Tibial nerve (tissue), 4 donors: Measurements from ENCODE around the gene EPHX1. TPM values are rescaled to one million over a fixed set of nuclear protein-coding genes. Genes with fewer than 3 reads are reported as not detected.

Experiments
- DNase-seq, 2 donors: peaks; one replicate each; pipeline ENCODE4 v3.0.0-alpha.2; 2019; ENCODE audit warnings: low spot score in 2 of 2
- H3K27ac ChIP-seq, 4 donors: fragments of 200-600 bp; sonication (generic) in 3 of 4; one replicate each; pipeline ENCODE4 v1.5.1; 2017 to 2019; ENCODE audit warnings: mild to moderate bottlenecking in 1 of 4
- H3K27me3 ChIP-seq, 2 donors: fragments of 200-600 bp; sonication (generic) in 1 of 2; one replicate each; pipeline versions ENCODE4 v1.5.1 to v1.6.0; 2017 to 2019
- H3K36me3 ChIP-seq, 3 donors: fragments of 200-600 bp; sonication (generic); one replicate each; pipeline ENCODE4 v1.5.1; 2018 to 2019
- H3K4me1 ChIP-seq, 4 donors: fragments of 200-600 bp; sonication (generic) in 3 of 4; one replicate each; pipeline ENCODE4 v1.5.1; 2017 to 2019
- H3K4me3 ChIP-seq, 4 donors: fragments of 200-600 bp; sonication (generic) in 3 of 4; one replicate each; pipeline ENCODE4 v1.5.1; 2017 to 2019; ENCODE audit warnings: mild to moderate bottlenecking in 1 of 4, moderate library complexity in 1 of 4
- H3K9me3 ChIP-seq, 4 donors: fragments of 200-600 bp; sonication (generic) in 3 of 4; one replicate each; pipeline ENCODE4 v1.5.1; 2017 to 2019
- CTCF ChIP-seq, 5 experiments: fragments of 200-600 bp in 3 of 5; fragments of 450-650 bp in 2 of 5; sonication (generic) in 3 of 5; IDR thresholded peaks; one replicate each; pipeline ENCODE4 v1.5.1; 2016 to 2019; ENCODE audit warnings: antibody characterized with exemption in 5 of 5, mild to moderate bottlenecking in 3 of 5, moderate library complexity in 2 of 5
- EP300 ChIP-seq, 2 donors: sonication (generic); formaldehyde crosslinking; IDR thresholded peaks; one replicate each; pipeline ENCODE4 v1.6.1; 2017; ENCODE audit warnings: antibody characterized with exemption in 2 of 2, mild to moderate bottlenecking in 1 of 2
- POLR2A ChIP-seq, 2 donors: fragments of 450-650 bp; IDR thresholded peaks; one replicate each; pipeline ENCODE4 v1.6.1; 2017; ENCODE audit warnings: antibody characterized with exemption in 2 of 2, mild to moderate bottlenecking in 2 of 2, moderate library complexity in 2 of 2
- WGBS, 2 donors: methylation state at CpG; one replicate each; pipeline ENCODE4 v1.1.5; 2018; 5-methylcytosine and 5-hydroxymethylcytosine counted together
- total RNA-seq, 4 donors: library from RNA; depleted of rRNA; stranded (reverse); fragments of >200 nt; gene quantifications; one replicate each; pipeline ENCODE4 v1.1.0, GENCODE V29; 2016

Gene EPHX1
- total RNA-seq, 4 donors from 2014 or later: 80.1 to 203 (median 133) TPM

- no peak for DNase-seq
- Histone ChIP-seq H3K27ac (no peak overlapping the region), H3K4me3 (no peak overlapping the region), H3K4me1 (peaks cover 0 to 38% (median 28%) of the 10 kb centered on the region in 4 donors), H3K27me3 (no peaks in the 10 kb centered on the region), H3K9me3 (no peaks in the 10 kb centered on the region), H3K36me3 (peaks cover 0 to 68% (median 18%) of the 10 kb centered on the region in 3 donors)
- WGBS, 2 donors: 90 to 91% methylated on average over 12 of the region's 12 CpGs
- TF ChIP-seq EP300 (IDR thresholded peaks at IDR 0.05) (no peak), POLR2A (IDR thresholded peaks at IDR 0.05) (no peak), CTCF (IDR thresholded peaks at IDR 0.05) (no peak)
Measured at GRCh38 chr1:225875044-225875815, 65.3 kb downstream of the EPHX1 start.

GRCh38 chr1:225876900-225877510 lies 67.1 kb downstream of the EPHX1 start:
- Histone ChIP-seq H3K36me3 (peaks cover 0 to 51% (median 7%) of the 10 kb centered on the region in 3 donors), H3K9me3 (no peaks in the 10 kb centered on the region), H3K27ac (peak overlapping the region in 3 of 4 donors; percentile 6 to 91 (median 89)), H3K4me1 (peaks cover 0 to 53% (median 34%) of the 10 kb centered on the region in 4 donors), H3K27me3 (no peaks in the 10 kb centered on the region), H3K4me3 (no peak overlapping the region)
- 66 to 69% methylated on average over 12 of the region's 12 CpGs for WGBS, 2 donors
- DNase-seq: no peak
- TF ChIP-seq POLR2A (IDR thresholded peaks at IDR 0.05): no peak
- no peak for TF ChIP-seq EP300 (IDR thresholded peaks at IDR 0.05)
- TF ChIP-seq CTCF (IDR thresholded peaks at IDR 0.05): no peak

- Histone ChIP-seq H3K4me3 (no peak overlapping the region), H3K36me3 (peaks cover 0 to 46% (median 7%) of the 10 kb centered on the region in 3 donors), H3K4me1 (peaks cover 0 to 53% (median 34%) of the 10 kb centered on the region in 4 donors), H3K9me3 (no peaks in the 10 kb centered on the region), H3K27ac (peak overlapping the region in 3 of 4 donors; percentile 36 to 91 (median 89)), H3K27me3 (no peaks in the 10 kb centered on the region)
- peak; percentile 26 to 42 for DNase-seq
- TF ChIP-seq POLR2A (IDR thresholded peaks at IDR 0.05): no peak
- TF ChIP-seq CTCF (IDR thresholded peaks at IDR 0.05): peak in 3 of 5 experiments; percentile 20 to 37 (median 28)
- 24 to 27% methylated on average over 10 of the region's 10 CpGs for WGBS, 2 donors
Measured at GRCh38 chr1:225877580-225877979, 67.7 kb downstream of the EPHX1 start.

- peaks cover 0 to 39% (median 3%) of the 10 kb centered on the region in 3 donors for H3K36me3 ChIP-seq
- WGBS, 2 donors: 74 to 77% methylated on average over 4 of the region's 4 CpGs
- peaks cover 0 to 56% (median 34%) of the 10 kb centered on the region in 4 donors for H3K4me1 ChIP-seq
- H3K27ac ChIP-seq: peak overlapping the region in 3 of 4 donors; percentile 36 to 91 (median 89)
- H3K4me3 ChIP-seq: no peak overlapping the region
- H3K9me3 ChIP-seq: no peaks in the 10 kb centered on the region
- no peak for DNase-seq
- H3K27me3 ChIP-seq: no peaks in the 10 kb centered on the region
- no peak for TF ChIP-seq CTCF (IDR thresholded peaks at IDR 0.05)
- no peak for TF ChIP-seq EP300 (IDR thresholded peaks at IDR 0.05)
- no peak for TF ChIP-seq POLR2A (IDR thresholded peaks at IDR 0.05)
Measured at GRCh38 chr1:225878282-225878681, 68.4 kb downstream of the EPHX1 start.
